Endothelial cell of umbilical vein (primary cell): ENCODE measurements around the gene COA4. TPM values are rescaled to one million over a fixed set of nuclear protein-coding genes. Genes with fewer than 3 reads are reported as not detected.

Experiments
- BruUV-seq: library from RNA; stranded (reverse); fragments of 400-500 nt; replicated peaks from 2 replicates; lab custom pipeline; 2021; lab: Mats Ljungman, UMichigan
- CTCF ChIA-PET: fragments of 300-600, 350-600 bp; sonication (Branson Sonifier 250); formaldehyde crosslinking; loops from one replicate; lab custom pipeline; 2021; ENCODE audit warnings: antibody characterized with exemption, inconsistent platforms; lab: Charles Lee
- POLR2A ChIA-PET: fragments of 300-600, 350-600 bp; sonication (Branson Sonifier 250); formaldehyde crosslinking; loops from one replicate; lab custom pipeline; 2021; ENCODE audit warnings: antibody characterized with exemption, inconsistent platforms; lab: Charles Lee
- DNase-seq: peaks from one replicate; pipeline ENCODE4 v3.0.0-alpha.2; 2011; ENCODE audit warnings: low read depth, low spot score
- FAIRE-seq: peaks from 2 replicates; lab custom pipeline; 2011; peaks lifted over from hg19 to GRCh38; lab: Jason Lieb, UNC
- H2AFZ ChIP-seq: 2 replicates; pipeline ENCODE4 v1.6.0; 2012; ENCODE audit warnings: low read depth, low read length, control low read depth, inconsistent platforms
- H3K27ac ChIP-seq: 2 replicates; pipeline ENCODE4 v1.5.1; 2011; ENCODE audit warnings: low read depth, mild to moderate bottlenecking, control low read depth, low read length, moderate library complexity; ENCODE audit not compliant: insufficient read depth
- H3K27me3 ChIP-seq, 2 experiments: 2 replicates each; pipeline versions ENCODE4 v1.6.0 to v1.6.1; 2011; ENCODE audit warnings: low read length in 2 of 2, mixed read lengths in 1 of 2; ENCODE audit not compliant: control insufficient read depth in 2 of 2, insufficient read depth in 2 of 2
- H3K36me3 ChIP-seq, 2 experiments: 2 replicates in 1 of 2; 3 replicates in 1 of 2; pipeline ENCODE4 v1.5.1; 2011; ENCODE audit warnings: low read length in 2 of 2, mild to moderate bottlenecking in 1 of 2, moderate library complexity in 1 of 2; ENCODE audit not compliant: control insufficient read depth in 2 of 2, insufficient read depth in 2 of 2; ENCODE audit errors: extremely low read depth in 1 of 2
- H3K4me1 ChIP-seq: 3 replicates; pipeline ENCODE4 v1.5.1; 2011; ENCODE audit warnings: mild to moderate bottlenecking, low read length; ENCODE audit not compliant: control insufficient read depth, insufficient read depth; ENCODE audit errors: extremely low read depth
- H3K4me2 ChIP-seq: 2 replicates; pipeline ENCODE4 v1.6.1; 2011; ENCODE audit warnings: low read length, control low read depth, mixed read lengths; ENCODE audit not compliant: insufficient read depth
- H3K4me3 ChIP-seq, 3 experiments: fragments of 200-600 bp in 1 of 3; sonication (generic), shearing (Covaris generic) in 1 of 3; replicated peaks in 1 of 3; 2 replicates each; pipeline ENCODE4 v1.5.1; 2011 to 2016; ENCODE audit warnings: control low read depth in 3 of 3, low read length in 3 of 3, mild to moderate bottlenecking in 2 of 3, inconsistent platforms in 1 of 3, low read depth in 1 of 3, moderate library complexity in 1 of 3; ENCODE audit not compliant: insufficient read depth in 1 of 3
- H3K79me2 ChIP-seq: 2 replicates; pipeline ENCODE4 v1.6.0; 2012; ENCODE audit warnings: low read length, inconsistent platforms; ENCODE audit not compliant: control insufficient read depth, insufficient read depth
- H3K9ac ChIP-seq: replicated peaks from 2 replicates; pipeline ENCODE3; 2011; ENCODE audit warnings: low read length, control low read depth; ENCODE audit not compliant: insufficient read depth; ENCODE audit errors: extremely low read depth
- H3K9me1 ChIP-seq: replicated peaks from 3 replicates; pipeline ENCODE4 v1.6.0; 2011; ENCODE audit warnings: mild to moderate bottlenecking, low read length; ENCODE audit not compliant: control insufficient read depth, insufficient read depth; ENCODE audit errors: extremely low read depth
- H3K9me3 ChIP-seq: replicated peaks from 2 replicates; pipeline ENCODE4 v1.5.1; 2012; ENCODE audit warnings: low read length, inconsistent platforms; ENCODE audit not compliant: control insufficient read depth, insufficient read depth
- H4K20me1 ChIP-seq: replicated peaks from 2 replicates; pipeline ENCODE3; 2011; ENCODE audit warnings: mild to moderate bottlenecking, low read length; ENCODE audit not compliant: control insufficient read depth, insufficient read depth; ENCODE audit errors: extremely low read depth
- CTCF ChIP-seq, 2 donors: IDR thresholded peaks; 1 replicate in 1 of 2; 2 replicates in 1 of 2; pipeline ENCODE4 v1.5.1; 2011; ENCODE audit warnings: low read length in 2 of 2, mild to moderate bottlenecking in 2 of 2, moderate library complexity in 2 of 2, control low read depth in 1 of 2, inconsistent platforms in 1 of 2, low read depth in 1 of 2; ENCODE audit not compliant: insufficient read depth in 1 of 2; ENCODE audit errors: extremely low read depth in 1 of 2
- FOS ChIP-seq: IDR thresholded peaks from 2 replicates; pipeline ENCODE4 v1.6.1; 2011; ENCODE audit warnings: mild to moderate bottlenecking, low read length, moderate library complexity, borderline replicate concordance; ENCODE audit not compliant: insufficient read depth
- GATA2 ChIP-seq: IDR thresholded peaks from 2 replicates; pipeline ENCODE4 v1.7.0; 2011; ENCODE audit warnings: low read depth, mild to moderate bottlenecking, moderate library complexity, mixed read lengths, low read length; ENCODE audit not compliant: insufficient read length, insufficient read depth
- MAX ChIP-seq: IDR thresholded peaks from 2 replicates; pipeline ENCODE4 v1.6.1; 2011; ENCODE audit not compliant: insufficient read depth, insufficient read length
- MYC ChIP-seq: IDR thresholded peaks from one replicate; pipeline ENCODE4 v1.6.1; 2011; ENCODE audit warnings: mild to moderate bottlenecking, low read depth, low read length
- POLR2AphosphoS5 ChIP-seq: IDR thresholded peaks from 2 replicates; pipeline ENCODE4 v1.6.1; 2012; ENCODE audit warnings: low read depth, mild to moderate bottlenecking, control low read depth, low read length, moderate library complexity; ENCODE audit not compliant: insufficient read depth
- dilution Hi-C: fragments of 300-500 bp; cut with MboI; formaldehyde crosslinking; loops from one replicate; pipeline ENCODE4 v1.15.0; 2019; ENCODE audit warnings: low sequenced_read_pairs; ENCODE audit not compliant: extremely low pct_ligation_motif_present
- intact Hi-C: fragments of 100-400 bp; cut with micrococcal nuclease; formaldehyde crosslinking; loops from one replicate; pipeline ENCODE4 v1.10.0; 2022
- polyA plus RNA-seq, 4 experiments: library from polyadenylated mRNA; depleted of rRNA in 3 of 4; stranded (reverse) in 3 of 4; unstranded in 1 of 4; fragments of >200 nt; gene quantifications; 2 replicates each; pipeline versions ENCODE4 v1.2.1 to v1.2.3, GENCODE V29; 2011 to 2012; ENCODE audit warnings: missing spikeins in 1 of 4
- total RNA-seq: library from RNA; stranded (reverse); gene quantifications from 2 replicates; pipeline ENCODE4 v1.2.3, GENCODE V29; 2021

Gene COA4
- total and polyA plus RNA-seq, 2 donors (not counting 3 experiments of a cell fraction or from before 2014, with no cell fraction given) = 58.1 to 120 TPM

- Histone ChIP-seq H3K27me3 (no peaks in the 10 kb centered on the region), H3K9me3 (no peaks in the 10 kb centered on the region), H4K20me1 (no peaks in the 10 kb centered on the region), H3K36me3 (peaks cover 2% of the 10 kb centered on the region in 2 experiments), H3K4me1 (no peaks in the 10 kb centered on the region), H3K9ac (no peak overlapping the region), H3K79me2 (no peaks in the 10 kb centered on the region), H3K4me3 (no peak overlapping the region), H3K4me2 (no peak overlapping the region), H2AFZ (no peak overlapping the region), H3K27ac (no peak overlapping the region), H3K9me1 (no peaks in the 10 kb centered on the region)
- dilution Hi-C loops = no loop called here
- no peak for TF ChIP-seq POLR2AphosphoS5
- TF ChIP-seq GATA2 = no peak
- TF ChIP-seq MYC = no peak
- TF ChIP-seq MAX = no peak
- TF ChIP-seq FOS = no peak
- TF ChIP-seq CTCF (IDR thresholded peaks at IDR 0.05; ENCODE audit: extremely low read depth in 1 of 2, insufficient read depth in 1 of 2, low read depth in 1 of 2, low read length in 2 of 2) = no peak
- POLR2A ChIA-PET = no interaction called here
- intact Hi-C loops = no loop called here
- BruUV-seq = no TSS peak
- DNase-seq = no peak
- no peak for FAIRE-seq
- CTCF ChIA-PET = interaction anchor here (1.2 to 2.2 kb wide), 2 partner anchors 13 to 19 kb away, joined by 3 to 6 read pairs; no protein-coding TSS in a partner anchor
Observed at GRCh38 chr11:73912026-73912425, 35.4 kb upstream of the COA4 start.
